ENCODE data around the gene FNDC3B.

The FNDC3B gene

GRCh38 chr3:172441581-172441980 is 402.2 kb downstream of the FNDC3B start:
- Histone ChIP-seq H2AFZ (ENCODE audit: low read length) (no peak overlapping the region), H3F3A (ENCODE audit: low read depth) (no peaks in the 10 kb centered on the region), H4K20me1 (ENCODE audit: insufficient read depth, low read length, poor library complexity, severe bottlenecking) (no peaks in the 10 kb centered on the region), H3K36me3 (ENCODE audit: insufficient read depth, low read length) (no peaks in the 10 kb centered on the region), H3K9ac (ENCODE audit: low read depth, low read length, poor library complexity, severe bottlenecking) (no peak overlapping the region), H3K79me2 (ENCODE audit: insufficient read depth, low read length) (no peaks in the 10 kb centered on the region), H3K4me2 (ENCODE audit: low read depth, low read length, poor library complexity, severe bottlenecking) (no peak overlapping the region), H3K27me3 (ENCODE audit: insufficient read depth, low read length, poor library complexity, severe bottlenecking) (no peaks in the 10 kb centered on the region), H3K4me1 (ENCODE audit: insufficient read depth, low read length, poor library complexity, severe bottlenecking) (no peaks in the 10 kb centered on the region), H3K9me3 (ENCODE audit: insufficient read depth, low read depth, low read length) (no peaks in the 10 kb centered on the region), H3K4me3 (ENCODE audit: low read length, poor library complexity, severe bottlenecking) (no peak overlapping the region), H3K9me2 (replicated peaks; ENCODE audit: low read depth, low read length) (no peaks in the 10 kb centered on the region)
- TF ChIP-seq EZH2phosphoT487 (IDR thresholded peaks at IDR 0.05; ENCODE audit: borderline replicate concordance): no peak
- no peak for TF ChIP-seq CTCF (conservative IDR thresholded peaks at IDR 0.05; ENCODE audit: low read length)

- no peak overlapping the region for H3K4me3 ChIP-seq (ENCODE audit: low read length, poor library complexity, severe bottlenecking)
- H3K9me3 ChIP-seq (ENCODE audit: insufficient read depth, low read depth, low read length): no peaks in the 10 kb centered on the region
- H3F3A ChIP-seq (ENCODE audit: low read depth): no peaks in the 10 kb centered on the region
- H3K4me2 ChIP-seq (ENCODE audit: low read depth, low read length, poor library complexity, severe bottlenecking): no peak overlapping the region
- H3K9me2 ChIP-seq (replicated peaks; ENCODE audit: low read depth, low read length): no peaks in the 10 kb centered on the region
- no peaks in the 10 kb centered on the region for H3K27me3 ChIP-seq (ENCODE audit: insufficient read depth, low read length, poor library complexity, severe bottlenecking)
- H3K4me1 ChIP-seq (ENCODE audit: insufficient read depth, low read length, poor library complexity, severe bottlenecking): no peaks in the 10 kb centered on the region
- no peak overlapping the region for H2AFZ ChIP-seq (ENCODE audit: low read length)
- no peak overlapping the region for H3K9ac ChIP-seq (ENCODE audit: low read depth, low read length, poor library complexity, severe bottlenecking)
- no peaks in the 10 kb centered on the region for H3K36me3 ChIP-seq (ENCODE audit: insufficient read depth, low read length)
- TF ChIP-seq EZH2phosphoT487 (IDR thresholded peaks at IDR 0.05; ENCODE audit: borderline replicate concordance) (no peak), CTCF (conservative IDR thresholded peaks at IDR 0.05; ENCODE audit: low read length) (no peak)
- H3K79me2 ChIP-seq (ENCODE audit: insufficient read depth, low read length): no peaks in the 10 kb centered on the region
- no peaks in the 10 kb centered on the region for H4K20me1 ChIP-seq (ENCODE audit: insufficient read depth, low read length, poor library complexity, severe bottlenecking)
These were observed 403.2 kb downstream of the FNDC3B start for GRCh38 chr3:172442606-172443005.

DNA sequence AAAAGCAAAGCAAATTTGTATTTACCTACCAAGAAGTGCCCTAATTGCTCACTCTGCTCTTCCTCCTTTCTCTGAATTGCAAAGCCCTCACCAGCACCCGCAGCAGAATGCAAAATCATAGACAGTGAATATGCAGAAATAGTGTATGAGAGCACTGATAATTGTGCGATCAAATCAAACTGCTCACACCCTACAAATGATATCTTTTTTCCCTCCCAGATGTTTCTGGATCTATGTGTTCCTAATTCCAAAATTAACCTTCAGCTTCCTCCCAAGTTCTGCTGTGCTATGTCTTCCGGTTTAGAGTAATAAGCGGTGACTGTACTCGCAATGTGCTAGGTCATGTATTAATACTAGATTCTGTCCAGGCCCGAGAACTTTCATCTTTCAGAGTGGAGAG is 405.4 kb downstream of the FNDC3B start:
- Histone ChIP-seq H3K9ac (ENCODE audit: low read depth, low read length, poor library complexity, severe bottlenecking) (no peak overlapping the region), H2AFZ (ENCODE audit: low read length) (no peak overlapping the region), H4K20me1 (ENCODE audit: insufficient read depth, low read length, poor library complexity, severe bottlenecking) (no peaks in the 10 kb centered on the region), H3F3A (ENCODE audit: low read depth) (no peaks in the 10 kb centered on the region), H3K27me3 (ENCODE audit: insufficient read depth, low read length, poor library complexity, severe bottlenecking) (no peaks in the 10 kb centered on the region), H3K79me2 (ENCODE audit: insufficient read depth, low read length) (no peaks in the 10 kb centered on the region), H3K9me2 (replicated peaks; ENCODE audit: low read depth, low read length) (no peaks in the 10 kb centered on the region), H3K4me2 (ENCODE audit: low read depth, low read length, poor library complexity, severe bottlenecking) (no peak overlapping the region), H3K4me3 (ENCODE audit: low read length, poor library complexity, severe bottlenecking) (no peak overlapping the region), H3K9me3 (ENCODE audit: insufficient read depth, low read depth, low read length) (no peaks in the 10 kb centered on the region), H3K4me1 (ENCODE audit: insufficient read depth, low read length, poor library complexity, severe bottlenecking) (no peaks in the 10 kb centered on the region), H3K36me3 (ENCODE audit: insufficient read depth, low read length) (no peaks in the 10 kb centered on the region)
- TF ChIP-seq CTCF (conservative IDR thresholded peaks at IDR 0.05; ENCODE audit: low read length) (no peak), EZH2phosphoT487 (IDR thresholded peaks at IDR 0.05; ENCODE audit: borderline replicate concordance) (no peak)

Data from Loucy (cell line).